ENCODE data around the gene VPS4A.

GRCh38 chr16:69298261-69298660, 12.9 kb upstream of the VPS4A start:
- TF ChIP-seq HDGF (IDR thresholded peaks at IDR 0.05) (no peak), REST (IDR thresholded peaks at IDR 0.05; ENCODE audit: low read depth, low read length) (no peak), PBX3 (IDR thresholded peaks at IDR 0.05; ENCODE audit: insufficient replicate concordance, low read depth, low read length) (no peak), POLR2A (IDR thresholded peaks at IDR 0.05; ENCODE audit: low read depth, low read length) (no peak), CTCF (IDR thresholded peaks at IDR 0.05 in 2 of 3, conservative IDR thresholded peaks at IDR 0.05 in 1 of 3; ENCODE audit: control insufficient read depth in 2 of 3, extremely low read depth in 1 of 3, insufficient read depth in 1 of 3, low read depth in 3 of 3, low read length in 3 of 3) (no peak), MXI1 (IDR thresholded peaks at IDR 0.05; ENCODE audit: low read depth, low read length) (no peak), YY1 (IDR thresholded peaks at IDR 0.05; ENCODE audit: low read depth, low read length) (no peak), MTA3 (IDR thresholded peaks at IDR 0.05; ENCODE audit: borderline replicate concordance, low read length) (no peak), KDM1A (IDR thresholded peaks at IDR 0.05; ENCODE audit: borderline replicate concordance) (no peak), NR2F1 (conservative IDR thresholded peaks at IDR 0.05) (no peak)
- TF ChIP-seq, protein P1, sequence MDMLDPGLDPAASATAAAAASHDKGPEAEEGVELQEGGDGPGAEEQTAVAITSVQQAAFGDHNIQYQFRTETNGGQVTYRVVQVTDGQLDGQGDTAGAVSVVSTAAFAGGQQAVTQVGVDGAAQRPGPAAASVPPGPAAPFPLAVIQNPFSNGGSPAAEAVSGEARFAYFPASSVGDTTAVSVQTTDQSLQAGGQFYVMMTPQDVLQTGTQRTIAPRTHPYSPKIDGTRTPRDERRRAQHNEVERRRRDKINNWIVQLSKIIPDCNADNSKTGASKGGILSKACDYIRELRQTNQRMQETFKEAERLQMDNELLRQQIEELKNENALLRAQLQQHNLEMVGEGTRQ (IDR thresholded peaks at IDR 0.05; ENCODE audit: borderline replicate concordance, low read depth, low read length): no peak

All from GM12878 (cell line).